ENCODE data around the gene NFATC1. TPM values are rescaled to one million over a fixed set of nuclear protein-coding genes. Genes with fewer than 3 reads are reported as not detected.

The NFATC1 gene
- polyA plus RNA-seq, 1 donor = 12.8 TPM

DNA sequence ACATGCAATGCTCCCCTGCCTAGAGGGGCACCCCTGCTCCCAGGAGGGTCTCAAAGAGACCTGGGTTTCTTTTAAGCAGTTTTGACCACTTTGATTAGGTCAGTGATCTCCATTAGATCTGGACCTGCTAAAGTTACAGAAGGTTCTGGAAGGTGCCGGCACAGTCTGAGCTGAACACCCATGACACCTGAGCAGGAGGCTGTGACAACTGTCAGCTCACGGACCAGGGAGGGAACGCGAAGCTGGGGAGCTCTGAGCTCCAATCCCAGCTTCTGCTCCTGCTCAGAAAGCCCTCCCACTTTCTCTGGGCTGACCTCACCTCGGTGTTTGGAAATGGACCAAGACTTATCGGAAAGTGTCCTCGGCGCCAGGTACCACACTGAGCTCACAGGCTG lies 113.8 kb downstream of the NFATC1 start:
- DNase-seq = no peak

DNA sequence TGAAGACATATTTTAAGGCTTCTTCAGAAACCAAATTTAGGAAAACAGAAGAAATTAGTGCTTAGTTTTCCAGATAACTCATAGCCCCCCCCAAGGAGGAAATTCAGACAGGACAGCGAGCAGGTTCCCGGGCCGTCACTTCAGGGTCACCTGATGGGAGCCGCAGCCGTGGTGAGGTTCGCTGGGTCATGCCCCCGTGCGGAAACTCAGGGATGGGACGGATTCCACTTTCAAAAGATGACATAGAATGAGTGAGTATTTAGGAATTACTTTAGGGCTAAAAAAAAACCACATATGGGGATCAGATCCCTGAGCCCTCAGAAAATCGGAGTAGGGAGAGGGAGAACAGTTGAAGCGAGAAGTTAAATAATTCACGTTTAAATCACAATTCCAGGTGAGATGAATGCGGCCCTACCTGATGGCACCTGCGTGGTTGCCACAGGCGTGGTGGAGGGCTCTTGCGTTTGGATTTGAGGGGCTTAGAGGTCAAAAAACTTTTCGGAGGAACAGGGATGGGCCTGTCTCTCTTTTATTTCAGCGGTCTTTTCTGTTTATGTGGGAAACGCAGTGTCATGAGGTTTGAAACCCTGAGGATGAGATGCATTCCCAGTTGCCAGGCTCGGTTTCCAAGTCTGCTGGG lies 114.4 kb downstream of the NFATC1 start:
- no peak for DNase-seq

DNA sequence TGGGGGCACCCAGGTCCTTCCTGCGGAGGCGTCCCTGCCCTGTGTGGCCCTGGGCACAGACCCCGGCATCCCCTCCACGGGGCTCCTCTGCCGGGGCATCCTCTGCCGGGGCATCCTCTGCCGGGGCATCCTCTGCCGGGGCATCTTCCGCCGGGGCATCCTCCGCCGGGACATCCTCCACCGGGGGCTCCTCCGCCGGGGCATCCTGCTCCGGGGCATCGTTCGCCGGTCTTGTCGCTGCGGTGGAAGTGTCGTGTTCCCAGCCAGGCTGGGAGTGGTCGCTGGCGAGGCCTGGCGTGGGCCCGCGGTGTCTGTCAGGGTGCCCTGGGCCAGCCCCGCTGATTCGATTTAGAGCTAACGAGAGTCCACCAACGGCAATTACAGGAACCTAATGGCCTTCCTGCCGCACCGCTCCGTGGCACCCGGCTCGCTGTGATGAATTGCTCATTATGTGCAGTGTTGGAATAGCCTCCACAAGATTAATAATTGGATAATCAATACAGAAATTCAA lies 115.1 kb downstream of the NFATC1 start:
- no peak for DNase-seq

DNA sequence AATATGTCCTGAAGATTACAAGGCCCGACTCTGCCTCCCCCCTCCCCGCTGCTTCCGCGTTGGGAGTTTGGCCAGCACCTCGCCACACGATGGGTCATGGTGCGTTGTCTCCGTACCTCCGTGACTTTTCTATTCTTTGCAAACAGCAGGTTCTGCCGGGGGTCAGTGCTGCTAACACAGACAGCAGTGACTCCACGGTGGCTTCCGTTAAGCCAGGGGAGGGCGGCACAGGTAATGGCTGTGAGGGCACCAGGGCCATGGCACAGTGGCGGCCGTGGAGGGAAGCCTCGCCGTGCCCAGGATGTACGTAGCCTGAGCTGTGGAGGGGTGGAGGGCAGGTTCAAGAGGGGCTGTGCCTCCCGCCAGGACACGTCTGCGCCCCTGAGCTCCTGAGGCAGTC lies 115.5 kb downstream of the NFATC1 start:
- no peak for DNase-seq

DNA sequence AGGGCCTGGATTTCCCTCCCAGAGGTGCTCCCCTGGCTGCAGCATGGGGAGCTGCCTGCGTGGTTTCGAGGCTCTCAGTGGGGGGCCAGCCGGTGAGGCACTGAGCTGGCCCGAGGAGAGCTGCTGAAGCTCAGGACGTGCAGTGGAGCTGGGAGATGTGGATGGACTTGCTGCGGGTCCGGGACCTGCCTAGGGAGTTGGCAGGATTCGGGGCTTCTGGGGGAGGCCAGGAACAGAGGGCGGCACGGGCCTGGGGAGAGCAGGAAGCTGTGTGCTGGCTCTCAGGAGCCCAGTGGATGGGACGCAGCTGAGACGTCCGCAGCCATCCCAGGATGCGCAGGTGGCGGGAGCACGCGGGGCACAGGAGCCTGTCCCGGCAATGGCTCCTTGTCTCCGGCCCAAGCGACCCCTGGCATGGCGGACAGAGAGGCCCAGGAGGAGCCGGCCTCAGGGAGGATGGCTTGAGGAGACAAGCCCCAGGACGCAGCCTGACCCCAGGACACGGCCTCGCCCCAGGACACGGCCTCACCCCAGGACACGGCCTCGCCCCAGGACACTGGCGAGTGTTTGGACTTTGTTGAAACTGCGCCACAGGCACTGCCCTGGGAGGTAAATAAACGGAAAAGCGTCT lies 116.1 kb downstream of the NFATC1 start:
- no peak for DNase-seq

DNA sequence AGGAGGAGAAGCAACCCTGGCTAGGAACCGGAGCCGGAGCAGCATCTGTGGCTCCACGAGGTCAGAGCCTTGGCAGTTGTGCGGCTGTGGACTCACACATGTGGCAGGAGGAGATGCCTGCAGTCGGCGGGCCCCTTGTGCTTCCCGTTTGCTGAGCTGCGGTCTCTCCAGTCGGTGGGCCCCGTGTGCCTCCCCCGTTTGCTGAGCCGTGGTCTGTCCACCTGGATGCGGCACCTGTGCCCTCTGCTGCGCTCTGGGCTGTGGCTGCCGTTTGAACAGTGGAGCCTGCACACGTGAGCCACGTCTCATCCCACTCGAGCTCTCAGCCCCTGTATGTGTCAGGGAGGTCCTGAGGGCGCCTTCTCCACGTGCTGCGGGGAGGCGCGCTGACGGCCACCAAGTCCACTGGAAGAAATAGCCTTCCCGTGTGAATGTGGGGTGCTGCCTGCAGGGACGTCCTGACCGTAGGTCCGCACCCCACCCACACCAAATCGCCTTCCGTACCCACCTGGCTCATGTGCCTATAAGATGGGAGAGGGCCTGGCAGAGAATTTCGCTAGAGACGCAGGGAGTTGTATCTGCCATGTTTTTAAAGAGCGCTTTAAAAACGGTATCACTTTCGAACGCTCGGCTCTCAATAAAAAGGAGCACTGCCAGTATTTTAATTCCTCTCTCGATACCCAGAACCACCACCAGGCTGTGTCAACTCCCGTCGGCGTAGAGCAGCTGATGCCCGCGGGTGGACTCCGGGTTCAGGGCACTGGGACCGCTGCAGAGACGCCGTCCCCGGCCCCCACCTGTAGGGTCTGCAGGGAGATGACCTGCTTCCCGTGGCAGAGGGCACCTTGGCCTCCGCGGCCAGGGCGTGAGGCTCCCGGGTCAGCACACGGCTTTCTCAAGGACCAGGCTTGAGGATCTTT lies 117.0 kb downstream of the NFATC1 start:
- no peak for DNase-seq

DNA sequence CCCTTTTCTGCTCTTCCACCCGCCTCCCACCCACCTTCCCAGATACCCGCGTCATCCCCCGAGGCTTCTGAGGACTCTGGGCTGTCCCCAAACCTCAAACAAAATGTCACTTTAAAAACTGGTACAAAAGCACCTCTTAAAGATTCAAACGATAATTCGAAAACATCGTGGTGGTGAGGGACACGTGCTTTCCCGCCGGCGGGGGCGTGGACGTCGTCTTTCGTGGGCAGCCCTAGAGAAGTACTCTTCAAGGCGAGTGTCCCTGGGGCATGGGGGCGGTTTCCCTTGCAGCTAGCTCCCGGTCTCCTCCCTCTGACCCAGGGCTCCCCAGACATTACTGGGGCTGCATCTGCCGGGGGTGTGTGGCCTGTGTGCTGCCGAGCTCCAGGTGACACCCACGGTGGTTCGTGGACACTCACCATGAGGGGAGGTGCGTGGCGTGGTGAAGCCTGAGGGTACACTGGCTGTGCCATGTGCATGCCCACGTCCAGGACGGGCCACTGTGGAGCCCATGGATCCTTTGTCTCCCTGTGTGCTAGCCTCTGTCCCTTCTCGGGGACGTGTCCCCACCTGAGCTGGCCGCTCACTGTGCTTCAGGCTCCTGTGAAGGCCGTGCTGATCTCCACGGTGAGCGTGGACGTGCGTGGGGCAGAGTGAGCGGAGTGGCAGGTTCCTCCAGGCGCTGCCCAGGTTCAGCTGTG lies 117.8 kb downstream of the NFATC1 start:
- DNase-seq = no peak

DNA sequence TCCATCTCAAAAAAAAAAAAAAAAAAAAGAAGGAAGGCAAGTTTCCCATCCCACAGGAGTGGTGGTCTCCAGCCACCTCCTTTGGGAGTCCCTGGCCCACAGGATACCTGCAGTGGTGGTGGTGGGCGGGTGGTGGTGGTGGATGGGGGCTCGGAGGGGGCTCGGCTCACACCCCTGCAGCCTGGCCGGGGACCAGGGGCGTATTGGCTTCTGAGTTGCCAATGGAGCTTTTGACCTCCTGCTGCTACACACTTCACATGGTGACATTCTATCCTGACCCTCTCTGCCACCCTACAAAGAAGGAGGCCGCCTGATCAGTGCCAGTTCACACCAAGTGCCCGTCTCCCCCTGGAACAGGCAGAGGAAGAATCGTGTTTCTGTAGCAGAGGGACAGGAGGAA lies 119.6 kb downstream of the NFATC1 start:
- DNase-seq = no peak

DNA sequence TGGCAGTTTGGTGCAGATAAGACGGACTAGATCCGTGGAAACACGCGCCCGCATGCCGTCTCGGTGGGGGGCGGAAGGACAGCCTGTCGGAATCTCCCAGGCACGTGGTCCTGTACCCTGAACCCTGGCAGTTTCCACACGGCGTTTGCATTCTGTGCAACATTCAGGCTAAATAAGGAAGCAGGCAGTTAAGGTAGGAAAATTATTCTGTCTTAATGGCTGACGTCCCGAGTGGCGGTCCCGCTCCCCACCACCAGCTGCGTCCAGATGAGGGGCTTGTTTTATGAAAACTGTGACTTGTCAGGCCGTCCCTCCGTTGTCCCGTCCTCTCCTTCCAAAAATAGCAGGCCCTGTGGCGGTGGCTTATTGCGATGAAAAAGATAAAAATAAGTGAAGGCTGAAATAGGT lies 120.2 kb downstream of the NFATC1 start:
- no peak for DNase-seq

DNA sequence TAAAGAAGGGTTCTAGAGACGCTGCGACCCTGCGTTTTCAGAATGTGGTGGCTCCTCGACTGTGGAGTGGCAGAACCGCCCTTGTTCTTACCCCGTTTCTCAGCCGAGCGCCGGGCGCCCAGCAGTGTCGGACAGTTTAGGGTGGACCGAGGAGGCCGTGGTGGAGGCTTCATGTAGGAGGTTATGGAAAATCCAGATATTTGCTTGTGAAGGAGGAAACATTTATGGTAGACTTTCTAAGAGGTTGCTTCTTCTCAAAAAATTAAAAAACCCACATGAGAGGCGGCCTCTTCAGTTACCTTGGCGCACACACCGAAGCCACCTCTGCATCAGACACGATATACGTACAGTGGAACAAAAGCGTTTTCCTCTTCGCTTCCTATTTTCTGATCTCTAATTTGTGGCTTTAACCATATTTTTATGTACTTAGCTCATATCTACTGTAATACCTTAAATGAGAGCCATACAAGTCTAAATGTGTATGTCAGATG lies 120.8 kb downstream of the NFATC1 start:
- DNase-seq = no peak

DNA sequence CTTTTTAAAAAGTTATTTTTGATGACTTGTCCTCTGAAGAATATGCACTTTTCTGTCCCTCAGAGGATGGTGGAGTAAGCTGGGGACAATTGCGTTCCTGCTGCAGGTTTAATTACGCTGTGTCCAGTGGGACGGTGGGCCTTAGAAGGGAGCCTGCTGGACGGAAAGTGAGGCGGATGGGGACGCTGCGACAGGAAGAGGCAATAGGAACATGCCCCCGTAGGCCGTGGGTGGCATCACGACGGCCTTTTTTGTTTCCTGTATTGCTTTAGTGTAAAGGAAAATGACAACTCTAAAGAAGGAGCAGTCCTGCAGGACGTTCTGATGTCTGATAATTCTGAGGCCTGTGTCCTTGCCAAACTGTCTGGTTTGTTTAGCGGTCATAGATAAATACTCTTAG lies 121.6 kb downstream of the NFATC1 start:
- no peak for DNase-seq

DNA sequence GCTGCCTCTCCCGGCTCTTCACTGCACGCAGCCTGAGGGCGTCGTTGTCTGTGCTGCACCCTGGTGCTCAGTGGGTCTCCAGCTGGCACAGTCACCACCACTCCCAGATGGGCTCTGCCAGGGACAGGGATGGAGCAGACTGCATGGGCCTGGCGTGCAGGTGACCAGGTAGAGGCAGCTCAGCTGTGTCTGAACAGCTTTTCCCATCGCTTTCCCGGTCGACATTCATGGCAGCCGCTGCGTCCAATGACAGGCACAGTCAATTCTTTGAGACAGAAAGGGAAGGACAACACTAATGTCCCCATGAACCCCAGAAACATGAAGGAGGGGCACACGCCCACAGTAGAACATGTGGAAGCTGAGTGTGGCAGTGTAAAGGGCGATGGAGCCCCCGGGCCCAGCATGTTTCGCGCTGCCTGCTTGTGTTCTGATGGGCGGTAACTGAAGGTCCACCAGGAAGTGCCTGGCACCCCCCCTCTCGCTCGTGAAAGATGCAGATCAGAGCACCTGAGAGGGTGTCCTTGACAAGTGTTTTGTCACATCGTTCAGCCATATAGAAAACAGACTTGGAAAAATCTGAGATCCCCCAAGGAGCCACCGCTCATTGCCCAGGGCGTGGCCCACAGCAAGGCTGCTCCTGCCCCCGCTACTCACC lies 122.4 kb downstream of the NFATC1 start:
- no peak for DNase-seq

DNA sequence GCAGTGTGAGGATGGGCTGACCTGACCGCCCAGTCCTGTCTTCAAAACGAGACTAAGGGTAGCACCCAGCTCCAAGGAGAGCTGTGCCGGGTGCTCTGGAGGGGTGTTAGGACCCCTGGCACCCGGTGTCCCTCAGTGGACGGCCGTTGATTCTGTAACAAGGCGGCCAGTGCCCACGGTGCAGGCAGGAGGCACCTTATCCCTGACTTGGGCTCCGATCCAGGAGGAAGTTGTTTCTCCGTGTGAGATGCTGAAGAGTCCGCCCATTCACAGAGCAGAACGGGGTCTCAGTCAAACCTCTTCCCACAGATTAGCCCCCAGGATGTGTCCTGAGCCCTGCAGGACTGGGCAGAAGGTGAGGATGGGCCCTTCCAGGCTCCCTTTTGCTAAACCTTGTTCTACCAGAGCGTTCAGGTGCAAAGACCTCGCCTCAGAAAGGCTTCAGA lies 123.0 kb downstream of the NFATC1 start:
- no peak for DNase-seq

DNA sequence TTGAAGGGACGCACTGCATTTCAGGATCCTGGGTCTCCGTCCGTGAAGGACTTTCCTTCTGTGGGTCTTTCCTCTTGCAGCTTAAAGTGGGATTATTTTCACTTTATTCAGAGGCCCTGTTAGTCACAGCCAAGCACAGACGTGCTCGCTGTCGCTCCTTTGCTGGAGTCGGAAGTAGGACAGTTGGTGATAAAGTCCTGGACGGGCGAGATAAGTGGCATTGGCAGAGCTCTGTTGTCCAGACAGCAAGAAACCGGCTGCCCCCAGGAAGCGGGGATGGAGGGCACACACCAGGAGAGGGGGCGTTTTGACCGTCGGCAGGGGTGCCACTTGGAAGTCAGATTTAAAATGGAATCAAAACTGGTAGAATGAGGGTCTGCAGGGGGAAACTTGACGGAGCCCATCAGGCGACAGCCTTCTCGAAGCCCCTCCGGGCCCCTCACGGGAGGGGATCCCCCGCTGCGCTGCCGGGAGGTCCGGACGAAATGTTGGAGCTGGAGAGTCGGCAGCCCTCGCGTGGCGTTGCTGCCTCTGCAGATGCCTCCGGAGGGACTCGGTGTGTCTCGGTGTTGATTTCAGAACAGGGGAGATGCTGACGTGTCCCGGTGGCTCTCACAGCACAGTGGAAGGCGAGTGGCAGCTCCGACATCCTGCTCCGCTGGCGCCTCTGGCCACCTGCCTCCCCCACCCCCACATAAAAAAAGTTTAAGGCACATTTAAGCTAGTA lies 124.2 kb downstream of the NFATC1 start:
- no peak for DNase-seq

DNA sequence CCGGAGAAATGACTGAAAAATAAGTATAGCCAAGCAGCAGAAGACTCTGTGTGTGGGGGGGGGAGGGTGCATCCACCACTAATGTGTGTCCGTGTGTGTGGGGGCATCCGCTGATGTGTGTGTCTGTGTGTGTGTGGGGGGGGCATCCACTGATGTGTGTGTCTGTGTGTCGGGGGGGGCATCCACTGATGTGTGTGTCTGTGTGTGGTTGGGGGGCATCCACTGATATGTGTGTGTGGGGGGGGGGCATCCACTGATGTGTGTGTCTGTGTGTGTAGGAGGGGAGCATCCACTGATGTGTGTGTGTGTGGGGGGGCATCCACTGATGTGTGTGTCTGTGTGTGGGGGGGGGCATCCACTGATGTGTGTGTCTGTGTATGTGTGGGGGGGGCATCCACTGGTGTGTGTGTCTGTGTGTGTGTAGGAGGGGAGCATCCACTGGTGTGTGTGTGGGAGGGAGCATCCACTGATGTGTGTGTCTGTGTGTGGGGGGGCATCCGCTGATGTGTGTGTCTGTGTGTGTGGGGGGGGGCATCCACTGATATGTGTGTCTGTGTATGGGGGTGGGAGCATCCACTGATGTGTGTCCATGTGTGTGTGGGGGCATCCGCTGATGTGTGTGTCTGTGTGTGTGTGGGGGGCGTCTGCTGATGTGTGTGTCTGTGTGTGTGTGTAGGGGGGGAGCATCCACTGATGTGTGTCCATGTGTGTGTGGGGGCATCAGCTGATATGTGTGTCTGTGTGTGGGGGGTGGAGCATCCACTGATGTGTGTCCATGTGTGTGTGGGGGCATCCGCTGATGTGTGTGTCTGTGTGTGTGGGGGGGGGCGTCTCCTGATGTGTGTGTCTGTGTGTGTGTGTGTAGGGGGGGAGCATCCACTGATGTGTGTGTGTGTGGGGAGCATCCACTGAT lies 125.0 kb downstream of the NFATC1 start:
- no peak for DNase-seq

DNA sequence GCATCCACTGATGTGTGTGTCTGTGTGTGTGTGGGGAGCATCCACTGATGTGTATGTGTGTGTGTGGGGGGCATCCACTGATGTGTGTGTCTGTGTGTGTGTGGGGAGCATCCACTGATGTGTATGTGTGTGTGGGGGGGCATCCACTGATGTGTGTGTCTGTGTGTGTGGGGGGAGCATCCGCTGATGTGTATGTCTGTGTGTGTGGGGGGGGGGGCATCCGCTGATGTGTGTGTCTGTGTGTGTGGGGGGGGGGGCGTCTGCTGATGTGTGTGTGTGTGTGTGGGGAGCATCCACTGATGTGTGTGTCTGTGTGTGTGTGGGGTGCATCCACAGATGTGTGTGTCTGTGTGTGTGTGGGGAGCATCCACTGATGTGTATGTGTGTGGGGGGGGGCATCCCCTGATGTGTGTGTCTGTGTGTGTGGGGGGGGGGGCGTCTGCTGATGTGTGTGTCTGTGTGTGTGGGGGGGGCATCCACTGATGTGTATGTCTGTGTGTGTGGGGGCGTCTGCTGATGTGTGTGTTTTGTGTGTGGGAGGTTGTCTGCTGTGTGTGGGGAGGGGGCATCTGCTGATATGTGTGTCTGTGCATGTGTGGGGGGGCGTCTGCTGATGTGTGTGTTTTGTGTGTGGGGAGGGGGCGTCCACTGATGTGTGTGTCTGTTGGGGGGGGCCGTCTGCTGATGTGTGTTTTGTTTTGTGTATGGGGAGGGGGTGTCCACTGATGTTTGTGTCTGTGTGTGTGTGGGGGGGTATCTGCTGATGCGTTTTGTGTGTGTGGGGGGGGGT lies 125.9 kb downstream of the NFATC1 start:
- DNase-seq = no peak

DNA sequence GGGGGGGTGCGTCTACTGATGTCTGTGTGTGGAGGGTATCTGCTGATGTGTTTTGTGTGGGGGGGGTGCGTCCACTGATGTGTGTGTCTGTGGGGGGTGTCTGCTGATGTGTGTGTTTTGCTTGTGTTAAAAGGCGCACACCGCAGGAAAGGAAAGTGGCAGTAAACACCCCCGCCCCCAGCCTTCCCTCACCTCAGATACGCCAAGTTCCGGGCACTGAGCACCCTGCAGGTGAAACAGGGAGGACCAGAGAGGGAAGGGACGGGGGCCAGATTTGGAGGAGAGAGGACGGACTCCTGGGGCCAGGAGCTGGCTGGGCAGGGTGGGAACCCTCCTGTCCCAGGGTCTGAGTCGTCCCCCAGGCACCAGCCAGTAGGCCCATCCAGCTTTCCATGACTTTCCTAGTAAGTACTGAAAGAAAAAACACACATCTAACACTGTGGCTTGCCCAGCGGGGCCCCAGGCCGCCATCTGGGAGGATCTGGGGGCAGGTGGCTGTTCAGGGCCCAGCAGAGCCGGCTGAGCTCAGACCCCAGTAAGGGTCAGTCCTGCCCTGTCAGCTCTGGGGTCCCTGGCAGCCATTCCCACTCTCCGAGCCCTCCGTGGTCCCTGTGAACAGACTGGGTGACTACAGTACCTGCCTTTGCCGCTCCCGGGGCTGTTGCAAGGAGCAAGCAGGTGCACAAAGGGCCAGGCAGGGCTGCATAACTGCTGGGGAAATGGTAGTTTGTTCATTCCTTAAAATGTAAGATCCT lies 126.9 kb downstream of the NFATC1 start:
- DNase-seq = no peak

DNA sequence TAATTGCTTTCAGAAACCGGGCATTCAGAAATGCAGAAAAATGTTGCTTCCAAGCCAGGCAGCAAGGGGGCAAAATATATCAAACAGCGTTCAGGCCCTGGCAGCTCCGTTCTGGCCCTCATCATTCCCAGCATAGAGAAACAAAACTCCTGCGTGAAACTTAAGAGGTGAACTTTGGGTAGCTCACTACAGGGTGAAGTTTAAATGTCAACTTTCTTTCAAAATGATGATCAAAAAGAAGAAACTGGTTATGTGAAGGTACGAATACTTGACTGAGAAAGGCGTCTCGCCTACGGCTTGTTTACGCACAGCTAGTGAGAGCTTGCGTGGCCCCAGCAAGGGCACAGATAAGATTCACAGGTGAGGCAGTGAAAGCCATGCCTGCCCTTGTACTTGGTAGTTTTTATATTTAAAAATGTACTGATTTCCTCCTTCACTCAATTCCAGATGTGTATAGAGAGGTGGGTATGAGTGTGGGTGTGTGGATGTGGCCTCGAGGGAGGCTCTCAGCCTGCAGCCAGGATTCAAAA lies 127.5 kb downstream of the NFATC1 start:
- DNase-seq = no peak

Measured in hindlimb muscle (tissue), 1 donor.